H1 (cell line): ENCODE results near the gene PPARGC1A. TPM values are rescaled to one million over a fixed set of nuclear protein-coding genes. Genes with fewer than 3 reads are reported as not detected.

Experiments
- CTCF ChIA-PET: fragments of 300-600 bp; sonication (Branson Sonifier 250); formaldehyde crosslinking; loops from one replicate; lab custom pipeline; 2021; ENCODE audit not compliant: partially characterized antibody; lab: Charles Lee
- POLR2A ChIA-PET: fragments of 300-600 bp; sonication (Branson Sonifier 250); formaldehyde crosslinking; loops from one replicate; lab custom pipeline; 2021; ENCODE audit warnings: inconsistent platforms; ENCODE audit not compliant: partially characterized antibody; lab: Charles Lee
- DNase-seq, 2 experiments: peaks; one replicate each; pipeline versions ENCODE4 v3.0.0 to v3.0.0-alpha.2; 2010 to 2022; ENCODE audit warnings: low spot score in 2 of 2, low read depth in 1 of 2, mixed read lengths in 1 of 2
- FAIRE-seq: peaks from 2 replicates; lab custom pipeline; 2011; peaks lifted over from hg19 to GRCh38; lab: Jason Lieb, UNC
- H2AFZ ChIP-seq: 2 replicates; pipeline ENCODE4 v1.8.1; 2012; ENCODE audit warnings: low read length, inconsistent platforms
- H2AK5ac ChIP-seq: 2 replicates; pipeline ENCODE4 v1.6.1; 2013; ENCODE audit warnings: low read depth, low read length
- H2BK120ac ChIP-seq: replicated peaks from 2 replicates; pipeline ENCODE3; 2013; ENCODE audit warnings: low read depth, low read length, inconsistent platforms
- H2BK12ac ChIP-seq: 2 replicates; pipeline ENCODE4 v1.6.1; 2013; ENCODE audit warnings: low read depth, low read length
- H2BK15ac ChIP-seq: 2 replicates; pipeline ENCODE4 v1.6.1; 2013; ENCODE audit warnings: low read length
- H2BK20ac ChIP-seq: 2 replicates; pipeline ENCODE4 v1.6.1; 2013; ENCODE audit warnings: low read length
- H2BK5ac ChIP-seq: 2 replicates; pipeline ENCODE4 v1.6.1; 2013; ENCODE audit warnings: low read depth, low read length
- H3K14ac ChIP-seq: 2 replicates; pipeline ENCODE4 v1.6.1; 2013; ENCODE audit warnings: inconsistent platforms; ENCODE audit not compliant: insufficient read length
- H3K18ac ChIP-seq: 2 replicates; pipeline ENCODE4 v1.6.1; 2013; ENCODE audit warnings: low read length; ENCODE audit errors: extremely low read depth
- H3K23ac ChIP-seq: 2 replicates; pipeline ENCODE4 v1.6.1; 2013; ENCODE audit warnings: inconsistent platforms; ENCODE audit not compliant: insufficient read length
- H3K23me2 ChIP-seq: 2 replicates; pipeline ENCODE4 v1.6.1; 2013; ENCODE audit warnings: low read depth, low read length
- H3K27ac ChIP-seq: 2 replicates; pipeline ENCODE4 v1.6.1; 2011; ENCODE audit warnings: low read depth, low read length, inconsistent platforms
- H3K27me3 ChIP-seq, 4 experiments: replicated peaks in 1 of 4; 1 replicate in 1 of 4; 2 replicates in 3 of 4; pipeline versions ENCODE4 v1.6.1 to v1.8.1; 2011 to 2013; ENCODE audit warnings: low read length in 3 of 4, mild to moderate bottlenecking in 3 of 4, inconsistent platforms in 2 of 4, mixed read lengths in 2 of 4, moderate library complexity in 1 of 4; ENCODE audit not compliant: control insufficient read depth in 3 of 4, insufficient read depth in 3 of 4; ENCODE audit errors: extremely low read depth in 1 of 4
- H3K36me3 ChIP-seq, 4 experiments: 2 replicates each; pipeline versions ENCODE4 v1.6.1 to v1.8.1; 2011 to 2013; ENCODE audit warnings: mild to moderate bottlenecking in 4 of 4, low read length in 3 of 4, moderate library complexity in 2 of 4, control low read depth in 1 of 4, inconsistent platforms in 1 of 4; ENCODE audit not compliant: insufficient read depth in 4 of 4, control insufficient read depth in 2 of 4
- H3K4ac ChIP-seq: replicated peaks from 2 replicates; pipeline ENCODE3; 2013; ENCODE audit warnings: low read length, low read depth, mixed read lengths, inconsistent platforms; ENCODE audit not compliant: insufficient read length
- H3K4me1 ChIP-seq, 4 experiments: replicated peaks in 1 of 4; 1 replicate in 1 of 4; 2 replicates in 3 of 4; pipeline versions ENCODE4 v1.6.1 to v1.8.1; 2011 to 2013; ENCODE audit warnings: low read length in 3 of 4, inconsistent platforms in 2 of 4, mixed read lengths in 1 of 4; ENCODE audit not compliant: insufficient read depth in 4 of 4, control insufficient read depth in 3 of 4
- H3K4me2 ChIP-seq, 2 experiments: 2 replicates each; pipeline versions ENCODE4 v1.6.1 to v1.8.1; 2011 to 2013; ENCODE audit warnings: low read depth in 2 of 2, low read length in 2 of 2, control low read depth in 1 of 2, inconsistent platforms in 1 of 2, mild to moderate bottlenecking in 1 of 2; ENCODE audit not compliant: insufficient read depth in 1 of 2
- H3K4me3 ChIP-seq, 4 experiments: fragments of 200-600, 300-600 bp in 1 of 4; sonication (generic), shearing (Covaris generic), sonication (Bioruptor Twin) in 1 of 4; 2 replicates each; pipeline versions ENCODE4 v1.5.1 to v1.8.1; 2011 to 2016; ENCODE audit warnings: low read length in 4 of 4, low read depth in 3 of 4, control low read depth in 2 of 4, inconsistent platforms in 2 of 4, mild to moderate bottlenecking in 2 of 4, mixed read lengths in 1 of 4, moderate library complexity in 1 of 4; ENCODE audit not compliant: insufficient read depth in 2 of 4; ENCODE audit errors: extremely low read depth in 1 of 4
- H3K56ac ChIP-seq: replicated peaks from 2 replicates; pipeline ENCODE3; 2013; ENCODE audit warnings: low read depth, mild to moderate bottlenecking, mixed read lengths, low read length, inconsistent platforms; ENCODE audit not compliant: insufficient read length
- H3K79me1 ChIP-seq: 2 replicates; pipeline ENCODE4 v1.6.1; 2013; ENCODE audit warnings: low read depth, low read length, control low read depth
- H3K79me2 ChIP-seq, 2 experiments: 2 replicates each; pipeline versions ENCODE4 v1.6.1 to v1.8.1; 2012 to 2013; ENCODE audit warnings: low read length in 2 of 2, mild to moderate bottlenecking in 2 of 2, inconsistent platforms in 1 of 2; ENCODE audit not compliant: insufficient read depth in 2 of 2, control insufficient read depth in 1 of 2
- H3K9ac ChIP-seq, 4 experiments: replicated peaks in 1 of 4; 1 replicate in 1 of 4; 2 replicates in 3 of 4; pipeline versions ENCODE4 v1.6.1 to v1.8.1; 2011 to 2013; ENCODE audit warnings: low read depth in 3 of 4, low read length in 3 of 4, control low read depth in 2 of 4, mild to moderate bottlenecking in 2 of 4, moderate library complexity in 2 of 4, inconsistent platforms in 1 of 4; ENCODE audit errors: extremely low read depth in 1 of 4
- H3K9me3 ChIP-seq, 2 experiments: 2 replicates each; pipeline versions ENCODE4 v1.6.1 to v1.8.1; 2012 to 2013; ENCODE audit warnings: mild to moderate bottlenecking in 2 of 2, moderate library complexity in 2 of 2, control low read depth in 1 of 2, inconsistent platforms in 1 of 2, low read depth in 1 of 2, low read length in 1 of 2, mixed read lengths in 1 of 2; ENCODE audit not compliant: insufficient read depth in 2 of 2
- H4K20me1 ChIP-seq, 2 experiments: replicated peaks in 1 of 2; 2 replicates each; pipeline versions ENCODE3 to v1.8.1; 2011 to 2013; ENCODE audit warnings: inconsistent platforms in 2 of 2, low read length in 2 of 2, mild to moderate bottlenecking in 1 of 2; ENCODE audit not compliant: insufficient read depth in 2 of 2, control insufficient read depth in 1 of 2
- H4K5ac ChIP-seq: 2 replicates; pipeline ENCODE4 v1.6.1; 2013; ENCODE audit warnings: low read length, low read depth, mixed read lengths, inconsistent platforms; ENCODE audit not compliant: insufficient read length
- H4K8ac ChIP-seq: 2 replicates; pipeline ENCODE4 v1.8.0; 2013; ENCODE audit warnings: mild to moderate bottlenecking, moderate library complexity, low read length, inconsistent platforms; ENCODE audit not compliant: insufficient read depth; ENCODE audit errors: extremely low read depth
- H4K91ac ChIP-seq: replicated peaks from 2 replicates; pipeline ENCODE3; 2013; ENCODE audit warnings: low read length, mixed read lengths, inconsistent platforms; ENCODE audit not compliant: insufficient read length
- CTBP2 ChIP-seq: IDR thresholded peaks from 2 replicates; pipeline ENCODE4 v1.7.0; 2011; ENCODE audit warnings: borderline replicate concordance, mild to moderate bottlenecking, moderate library complexity, mixed read lengths, low read length; ENCODE audit not compliant: insufficient read depth, insufficient read length
- RXRA ChIP-seq: IDR thresholded peaks from 2 replicates; pipeline ENCODE4 v1.6.1; 2011; ENCODE audit warnings: low read depth, mild to moderate bottlenecking, low read length, moderate library complexity; ENCODE audit not compliant: insufficient read depth
- TAF1 ChIP-seq: IDR thresholded peaks from 2 replicates; pipeline ENCODE4 v1.6.1; 2011; ENCODE audit warnings: mild to moderate bottlenecking, low read depth, low read length
- TAF7 ChIP-seq: optimal IDR thresholded peaks from 2 replicates; pipeline ENCODE3; 2011; ENCODE audit warnings: low read depth, mild to moderate bottlenecking, inconsistent platforms, low read length, moderate library complexity, borderline replicate concordance
- TBP ChIP-seq: IDR thresholded peaks from 2 replicates; pipeline ENCODE4 v1.6.1; 2011; ENCODE audit warnings: low read depth, low read length, improper control_type of control experiment
- YY1 ChIP-seq: IDR thresholded peaks from 2 replicates; pipeline ENCODE4 v1.6.1; 2011; ENCODE audit warnings: low read depth, mild to moderate bottlenecking, low read length
- WGBS, 2 experiments: shearing (Covaris generic) in 1 of 2; methylation state at CpG; one replicate each; pipeline versions ENCODE4 v1.1.6 to v1.1.7; 2013 to 2015; ENCODE audit warnings: low lambda C conversion rate in 2 of 2, mixed read lengths in 2 of 2, inconsistent platforms in 1 of 2, low coverage in 1 of 2, missing lambda C conversion rate in 1 of 2; ENCODE audit not compliant: insufficient replicate concordance in 2 of 2, insufficient coverage in 1 of 2, insufficient read length in 1 of 2; ENCODE audit errors: extremely low coverage in 1 of 2, missing lambda C conversion rate in 1 of 2; 5-methylcytosine and 5-hydroxymethylcytosine counted together
- polyA plus RNA-seq, 7 experiments: library from polyadenylated mRNA; depleted of rRNA in 3 of 7; stranded (reverse) in 5 of 7; unstranded in 2 of 7; fragments of >200 nt in 5 of 7; fragments of 200-250 nt in 2 of 7; gene quantifications; 1 replicate in 5 of 7; 2 replicates in 1 of 7; 4 replicates in 1 of 7; pipeline versions ENCODE4 v1.2.1 to v1.2.3, GENCODE V29; 2011 to 2013; ENCODE audit warnings: missing spikeins in 2 of 7, mixed read lengths in 2 of 7
- total RNA-seq: library from RNA; stranded (reverse); fragmentation: NEBNext Ultra II Directional; extraction: Animal tissue kit (Norgen Biotek cat#: 25700); gene quantifications from 2 replicates; pipeline ENCODE4 v1.2.1, GENCODE V29; 2021
- TF ChIP-seq, protein P1 (sequence below): IDR thresholded peaks from 2 replicates; pipeline ENCODE4 v1.6.1; 2012; ENCODE audit warnings: inconsistent platforms

The PPARGC1A gene
- total and polyA plus RNA-seq, 2 of the 8 experiments (the other 6 are each of a cell fraction or from before 2014, with no cell fraction given) = 0.54 to 1.4 TPM

DNA sequence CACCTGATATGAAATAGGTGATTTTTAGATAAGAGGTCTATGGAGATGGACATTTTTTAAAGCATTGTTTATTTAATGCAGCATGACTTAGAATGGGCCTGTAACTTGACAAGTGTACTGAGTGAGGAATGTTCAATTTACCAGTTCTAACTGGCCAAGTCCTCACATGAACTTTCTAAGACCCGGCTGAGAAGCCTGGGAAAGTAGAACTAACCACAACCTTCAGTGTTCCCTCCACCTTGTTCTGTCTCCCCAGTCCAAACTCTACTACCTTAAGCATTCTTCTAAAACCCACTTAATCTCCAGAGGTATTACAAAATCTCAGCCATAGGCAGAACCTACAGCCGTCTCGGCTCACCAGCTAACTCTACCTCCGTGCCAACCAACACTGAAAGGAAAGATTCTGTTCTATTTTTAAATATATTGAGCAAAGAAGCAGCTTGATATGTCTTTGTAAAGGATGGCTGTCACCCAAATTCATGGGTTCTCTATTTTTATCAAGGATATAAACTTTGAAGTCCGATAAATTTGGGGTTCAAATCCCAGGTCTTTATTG lies 6.8 kb downstream of the PPARGC1A start:
- no peak overlapping the region for H3K27ac ChIP-seq
- no peak overlapping the region for H3K14ac ChIP-seq
- no peak overlapping the region for H3K4me2 ChIP-seq
- H3K23me2 ChIP-seq = no peaks in the 10 kb centered on the region
- H2BK20ac ChIP-seq = no peak overlapping the region
- no peaks in the 10 kb centered on the region for H3K27me3 ChIP-seq
- H3K79me2 ChIP-seq = no peaks in the 10 kb centered on the region
- no peak overlapping the region for H2BK120ac ChIP-seq
- no peak overlapping the region for H2BK5ac ChIP-seq
- no peak overlapping the region for H3K56ac ChIP-seq
- no peak overlapping the region for H3K9ac ChIP-seq
- no peaks in the 10 kb centered on the region for H3K79me1 ChIP-seq
- no peak overlapping the region for H3K23ac ChIP-seq
- ChIA-PET CTCF (no interaction called here), POLR2A (no interaction called here)
- DNase-seq = no peak
- no peak overlapping the region for H4K8ac ChIP-seq
- no peak overlapping the region for H2BK15ac ChIP-seq
- no peak overlapping the region for H2BK12ac ChIP-seq
- H4K20me1 ChIP-seq = no peaks in the 10 kb centered on the region
- H3K9me3 ChIP-seq = no peaks in the 10 kb centered on the region
- H3K4me3 ChIP-seq = no peak overlapping the region
- H4K5ac ChIP-seq = no peak overlapping the region
- peaks cover 0 to 19% (median 14%) of the 10 kb centered on the region in 4 experiments; a peak in 6 of 7 replicates for H3K4me1 ChIP-seq
- no peak overlapping the region for H2AFZ ChIP-seq
- H3K4ac ChIP-seq = no peak overlapping the region
- H2AK5ac ChIP-seq = no peak overlapping the region
- TF ChIP-seq TBP = no peak
- TF ChIP-seq, protein P1, sequence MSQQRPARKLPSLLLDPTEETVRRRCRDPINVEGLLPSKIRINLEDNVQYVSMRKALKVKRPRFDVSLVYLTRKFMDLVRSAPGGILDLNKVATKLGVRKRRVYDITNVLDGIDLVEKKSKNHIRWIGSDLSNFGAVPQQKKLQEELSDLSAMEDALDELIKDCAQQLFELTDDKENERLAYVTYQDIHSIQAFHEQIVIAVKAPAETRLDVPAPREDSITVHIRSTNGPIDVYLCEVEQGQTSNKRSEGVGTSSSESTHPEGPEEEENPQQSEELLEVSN = no peak
- TF ChIP-seq CTBP2 = no peak
- TF ChIP-seq RXRA = no peak
- no peak for TF ChIP-seq TAF7
- no peak for TF ChIP-seq TAF1
- TF ChIP-seq YY1 = no peak
- H3K36me3 ChIP-seq = no peaks in the 10 kb centered on the region
- FAIRE-seq = no peak
- 90% methylated on average over 5 of the region's 5 CpGs; no CpG with 5 or more reads in 1 of the 2 experiments for WGBS, 2 experiments
- no peak overlapping the region for H4K91ac ChIP-seq
- H3K18ac ChIP-seq = no peak overlapping the region
